ENCODE measurements around the gene KRTAP9-7.
"Not testable (repeated sequence)": the region's sequence is repeated elsewhere in the genome, so short reads cannot be mapped to it uniquely, and the experiment has no call there.

The KRTAP9-7 gene

DNA sequence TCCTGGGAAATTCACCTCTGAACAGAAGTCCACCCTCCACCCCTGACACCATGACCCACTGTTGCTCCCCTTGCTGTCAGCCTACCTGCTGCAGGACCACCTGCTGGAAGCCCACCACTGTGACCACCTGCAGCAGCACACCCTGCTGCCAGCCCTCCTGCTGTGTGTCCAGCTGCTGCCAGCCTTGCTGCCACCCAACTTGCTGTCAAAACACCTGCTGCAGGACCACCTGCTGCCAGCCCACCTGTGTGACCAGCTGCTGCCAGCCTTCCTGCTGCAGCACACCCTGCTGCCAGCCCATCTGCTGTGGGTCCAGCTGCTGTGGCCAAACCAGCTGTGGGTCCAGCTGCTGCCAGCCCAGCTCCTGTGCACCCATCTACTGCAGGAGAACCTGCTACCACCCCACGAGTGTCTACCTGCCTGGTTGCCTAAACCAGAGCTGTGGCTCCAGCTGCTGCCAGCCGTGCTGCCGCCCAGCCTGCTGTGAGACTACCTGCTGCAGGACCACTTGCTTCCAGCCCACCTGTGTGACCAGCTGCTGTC, at the start of gene KRTAP9-7:
Gene KRTAP9-7 (plus strand): TSS at position 51 of the 543 bp plus-strand sequence. CDS start 0 bp downstream, at position 51.
- not testable (repeated sequence) for DNase-seq (ENCODE audit: low spot score)

DNA sequence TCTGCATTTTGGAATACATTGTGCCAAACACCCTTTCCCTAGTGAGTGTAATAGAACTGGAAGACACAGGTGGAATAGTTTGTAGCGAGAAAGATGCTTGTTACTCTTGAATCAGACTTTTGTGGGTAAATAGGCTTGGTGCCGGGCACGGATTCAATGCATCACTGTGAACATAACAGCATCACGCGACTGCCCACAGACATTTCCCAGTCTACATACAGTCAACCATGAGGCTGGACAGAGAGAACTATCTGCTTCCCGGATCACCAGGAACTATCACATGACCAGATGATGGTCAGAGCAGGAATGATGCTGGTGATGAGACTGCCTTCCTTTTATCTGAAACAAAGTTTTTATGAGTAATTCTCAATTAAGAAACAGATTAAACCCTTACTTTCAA, 49.4 kb upstream of the KRTAP9-7 start:
- DNase-seq (ENCODE audit: low spot score) = no peak

DNA sequence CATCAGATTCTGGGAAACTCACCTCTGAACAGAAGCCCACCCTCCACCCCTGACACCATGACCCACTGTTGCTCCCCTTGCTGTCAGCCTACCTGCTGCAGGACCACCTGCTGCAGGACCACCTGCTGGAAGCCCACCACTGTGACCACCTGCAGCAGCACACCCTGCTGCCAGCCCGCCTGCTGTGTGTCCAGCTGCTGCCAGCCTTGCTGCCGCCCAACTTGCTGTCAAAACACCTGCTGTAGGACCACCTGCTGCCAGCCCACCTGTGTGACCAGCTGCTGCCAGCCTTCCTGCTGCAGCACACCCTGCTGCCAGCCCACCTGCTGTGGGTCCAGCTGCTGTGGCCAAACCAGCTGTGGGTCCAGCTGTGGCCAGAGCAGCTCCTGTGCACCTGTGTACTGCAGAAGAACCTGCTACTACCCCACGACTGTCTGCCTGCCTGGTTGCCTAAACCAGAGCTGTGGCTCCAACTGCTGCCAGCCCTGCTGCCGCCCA, 48.9 kb upstream of the KRTAP9-7 start, which contains the start of gene KRTAP9-2:
Gene KRTAP9-2 (plus strand): TSS at position 51 of the 498 bp plus-strand sequence. CDS start 7 bp downstream, at position 58.
- not testable (repeated sequence) for DNase-seq (ENCODE audit: low spot score)

DNA sequence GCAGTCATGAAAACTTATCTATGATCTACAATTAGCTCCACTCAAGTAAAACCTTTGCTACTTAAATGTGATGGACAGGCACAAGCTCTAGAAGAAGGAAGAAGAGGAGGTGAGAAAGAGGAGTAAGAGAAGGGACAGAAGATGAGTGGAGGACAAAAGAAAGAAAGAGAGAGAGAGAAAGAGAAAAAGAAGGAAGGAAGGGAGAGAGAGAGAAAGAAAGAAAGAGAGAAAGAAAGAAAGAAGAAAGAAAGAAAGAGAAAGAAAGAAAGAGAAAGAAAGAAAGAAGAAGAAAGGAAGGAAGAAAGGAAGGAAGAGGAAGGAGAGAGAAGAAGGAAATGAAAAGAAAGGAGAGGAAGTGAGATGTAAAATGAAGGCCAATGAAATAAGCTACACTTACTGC, 45.4 kb upstream of the KRTAP9-7 start:
- DNase-seq (ENCODE audit: low spot score) = no peak

- no peak for DNase-seq (ENCODE audit: low spot score)
These were observed 43.8 kb upstream of the KRTAP9-7 start for GRCh38 chr17:41231731-41232130.

DNA sequence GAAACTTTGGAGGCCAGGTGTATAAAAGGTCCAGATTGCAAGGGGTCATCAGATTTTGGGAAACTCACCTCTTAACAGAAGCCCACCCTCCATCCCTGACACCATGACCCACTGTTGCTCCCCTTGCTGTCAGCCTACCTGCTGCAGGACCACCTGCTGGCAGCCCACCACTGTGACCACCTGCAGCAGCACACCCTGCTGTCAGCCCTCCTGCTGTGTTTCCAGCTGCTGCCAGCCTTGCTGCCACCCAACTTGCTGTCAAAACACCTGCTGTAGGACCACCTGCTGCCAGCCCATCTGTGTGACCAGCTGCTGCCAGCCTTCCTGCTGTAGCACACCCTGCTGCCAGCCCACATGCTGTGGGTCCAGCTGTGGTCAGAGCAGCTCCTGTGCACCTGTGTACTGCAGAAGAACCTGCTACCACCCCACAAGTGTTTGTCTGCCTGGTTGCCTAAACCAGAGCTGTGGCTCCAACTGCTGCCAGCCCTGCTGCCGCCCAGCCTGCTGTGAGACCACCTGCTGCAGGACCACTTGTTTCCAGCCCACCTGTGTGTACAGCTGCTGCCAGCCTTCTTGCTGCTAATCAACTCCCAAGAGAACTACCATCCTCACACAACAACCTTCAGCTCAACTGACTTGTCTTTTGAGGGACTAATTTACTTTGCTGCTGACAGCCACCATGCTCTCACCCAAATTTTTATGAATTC, 42.9 kb upstream of the KRTAP9-7 start, which contains the start of gene KRTAP9-3:
Gene KRTAP9-3 (plus strand): TSS at position 51 of the 707 bp plus-strand sequence. CDS start 53 bp downstream, at position 104.
- not testable (repeated sequence) for DNase-seq (ENCODE audit: low spot score)

DNA sequence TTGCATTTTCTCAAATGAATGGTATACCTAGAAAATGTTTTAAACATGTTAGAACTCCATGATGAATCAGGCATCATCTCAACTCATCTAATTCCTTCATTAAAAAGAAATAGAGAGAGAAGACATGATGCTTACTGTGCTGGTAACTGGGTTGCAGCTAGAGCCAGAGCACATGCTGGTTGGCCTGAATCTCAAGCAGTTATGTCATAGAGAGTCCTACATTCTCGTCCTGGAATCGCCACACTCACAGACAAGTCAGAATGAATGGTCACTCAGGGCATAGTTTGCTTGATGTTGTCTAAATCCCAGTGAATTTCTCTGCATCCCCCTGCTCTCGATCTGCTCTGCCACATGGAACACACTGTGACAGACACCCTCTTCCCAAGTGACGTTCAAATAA, 38.4 kb upstream of the KRTAP9-7 start:
- not testable (repeated sequence) for DNase-seq (ENCODE audit: low spot score)

- not testable (repeated sequence) for DNase-seq (ENCODE audit: low spot score)
These were observed 37.5 kb upstream of the KRTAP9-7 start, which contains the start of gene KRTAP9-8 for GRCh38 chr17:41237949-41238437. Gene KRTAP9-8 (plus strand): TSS chr17:41237999. CDS start chr17:41238052, 53 bp downstream.

DNA sequence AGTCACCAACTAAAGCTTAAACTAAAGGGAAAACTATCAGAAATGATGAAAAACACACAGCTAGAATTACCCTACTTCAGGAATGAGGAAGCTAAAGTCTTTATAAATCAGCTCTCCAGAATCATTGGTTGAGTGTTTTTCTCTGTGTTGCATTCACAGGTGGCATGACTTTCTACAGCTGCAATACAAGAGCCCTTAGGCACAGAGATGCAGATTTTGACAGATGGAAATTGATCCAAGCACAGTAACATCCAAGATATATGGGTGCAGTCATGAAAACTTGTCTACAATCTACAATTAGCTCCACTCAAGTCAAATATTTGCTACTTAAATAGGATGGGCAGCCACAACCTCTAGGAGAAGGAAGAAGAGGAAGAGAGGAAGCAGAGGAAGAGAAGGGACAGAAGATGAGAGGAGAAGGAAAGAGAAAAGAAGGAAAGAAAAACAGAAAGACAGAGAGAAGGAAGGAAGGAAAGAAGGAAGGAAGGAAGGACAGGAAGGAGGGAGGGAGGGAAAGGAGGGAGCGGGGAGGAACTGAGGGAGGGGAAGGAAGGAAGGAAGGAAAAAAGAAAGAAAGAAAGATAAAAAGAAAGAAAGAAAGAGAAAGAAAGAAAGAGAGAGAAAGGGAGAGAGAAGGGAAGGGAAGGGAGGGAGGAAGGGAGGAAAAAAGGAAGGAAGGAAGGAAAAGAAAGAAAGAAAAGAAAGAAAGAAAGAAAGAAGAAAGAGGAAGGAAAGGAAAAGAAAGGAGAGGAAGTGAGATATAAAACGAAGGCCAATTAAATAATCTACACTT, 28.3 kb upstream of the KRTAP9-7 start:
- not testable (repeated sequence) for DNase-seq (ENCODE audit: low spot score)

DNA sequence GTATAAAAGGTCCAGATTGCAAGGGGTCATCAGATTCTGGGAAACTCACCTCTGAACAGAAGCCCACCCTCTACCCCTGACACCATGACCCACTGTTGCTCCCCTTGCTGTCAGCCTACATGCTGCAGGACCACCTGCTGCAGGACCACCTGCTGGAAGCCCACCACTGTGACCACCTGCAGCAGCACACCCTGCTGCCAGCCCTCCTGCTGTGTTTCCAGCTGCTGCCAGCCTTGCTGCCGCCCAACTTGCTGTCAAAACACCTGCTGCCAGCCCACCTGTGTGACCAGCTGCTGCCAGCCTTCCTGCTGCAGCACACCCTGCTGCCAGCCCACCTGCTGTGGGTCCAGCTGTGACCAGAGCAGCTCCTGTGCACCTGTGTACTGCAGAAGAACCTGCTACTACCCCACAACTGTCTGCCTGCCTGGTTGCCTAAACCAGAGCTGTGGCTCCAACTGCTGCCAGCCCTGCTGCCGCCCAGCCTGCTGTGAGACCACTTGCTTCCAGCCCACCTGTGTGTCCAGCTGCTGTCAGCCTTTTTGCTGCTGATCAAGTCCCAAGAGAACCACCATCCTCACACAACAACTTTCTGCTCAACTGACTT, 25.8 kb upstream of the KRTAP9-7 start, which contains the start of gene KRTAP9-4:
Gene KRTAP9-4 (plus strand): TSS at position 51 of the 604 bp plus-strand sequence. CDS start 34 bp downstream, at position 85.
- not testable (repeated sequence) for DNase-seq (ENCODE audit: low spot score)

GRCh38 chr17:41251261-41251660, 24.2 kb upstream of the KRTAP9-7 start:
- no peak for DNase-seq (ENCODE audit: low spot score)

DNA sequence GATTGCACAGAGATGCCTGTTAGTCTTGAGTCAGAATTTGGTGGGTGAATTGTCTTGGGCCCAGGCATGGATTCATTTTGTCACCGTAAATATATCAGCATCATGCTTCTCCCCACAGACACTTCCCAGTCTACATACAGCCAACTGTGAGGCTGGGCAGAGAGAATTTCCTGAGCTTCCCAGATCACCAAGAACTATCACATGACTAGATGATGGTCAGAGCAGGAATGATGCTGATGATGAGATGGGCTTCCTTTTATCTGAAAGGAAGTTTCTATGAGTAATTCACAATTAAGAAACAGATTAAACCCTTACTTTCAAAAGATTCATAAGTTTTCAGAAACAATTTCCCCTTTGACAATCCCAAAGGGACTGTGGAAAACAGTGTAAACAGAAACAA, 20.6 kb upstream of the KRTAP9-7 start:
- peak; percentile 21 for DNase-seq (ENCODE audit: low spot score)

GRCh38 chr17:41255381-41256290, 19.9 kb upstream of the KRTAP9-7 start, which contains the start of gene KRTAP9-9:
Gene KRTAP9-9 (plus strand): TSS chr17:41255384.
- not testable (repeated sequence) for DNase-seq (ENCODE audit: low spot score)

GRCh38 chr17:41256291-41256685, 19.2 kb upstream of the KRTAP9-7 start:
- no peak for DNase-seq (ENCODE audit: low spot score)

- DNase-seq (ENCODE audit: low spot score) = no peak
These were observed 17.1 kb upstream of the KRTAP9-7 start for GRCh38 chr17:41258406-41258805.

DNA sequence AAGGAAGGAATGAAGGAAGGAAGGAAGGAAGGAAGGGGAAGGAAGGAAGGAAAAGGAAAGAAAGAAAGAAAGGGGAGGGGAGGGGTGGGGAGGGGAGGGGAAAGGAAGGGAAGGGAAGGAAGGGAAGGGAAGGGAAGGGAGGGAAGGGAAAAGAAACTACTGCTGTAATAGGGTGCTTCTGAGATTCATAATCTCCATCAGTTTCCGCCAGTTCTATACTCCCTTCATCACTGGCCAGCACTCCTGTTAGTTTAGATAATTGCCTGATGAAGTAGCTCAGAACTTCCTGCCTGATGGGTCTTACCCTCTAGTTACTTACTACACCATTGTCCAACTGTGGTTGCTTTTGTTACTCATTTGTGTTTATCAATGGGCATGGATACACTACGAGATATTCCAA, 12.3 kb upstream of the KRTAP9-7 start:
- no peak for DNase-seq (ENCODE audit: low spot score)

DNA sequence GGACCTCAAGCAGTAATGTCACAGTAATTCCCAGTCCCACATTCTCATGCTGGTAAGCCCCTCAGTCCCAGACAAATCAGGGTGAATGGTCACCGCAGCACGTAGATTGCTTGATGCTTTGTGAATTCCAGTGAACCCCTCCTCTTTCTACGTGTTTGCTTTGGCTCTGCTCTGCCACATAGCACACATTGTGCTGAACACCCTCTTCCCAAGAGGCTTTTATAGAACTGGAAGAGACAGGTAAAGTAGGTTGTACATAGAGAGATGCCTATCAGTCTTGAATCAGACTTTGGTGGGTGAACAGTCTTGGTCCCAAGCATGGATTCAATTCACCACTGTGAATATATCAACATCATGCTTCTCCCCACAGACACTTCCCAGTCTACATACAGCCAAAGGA, 10.9 kb upstream of the KRTAP9-7 start:
- DNase-seq (ENCODE audit: low spot score) = no peak

DNA sequence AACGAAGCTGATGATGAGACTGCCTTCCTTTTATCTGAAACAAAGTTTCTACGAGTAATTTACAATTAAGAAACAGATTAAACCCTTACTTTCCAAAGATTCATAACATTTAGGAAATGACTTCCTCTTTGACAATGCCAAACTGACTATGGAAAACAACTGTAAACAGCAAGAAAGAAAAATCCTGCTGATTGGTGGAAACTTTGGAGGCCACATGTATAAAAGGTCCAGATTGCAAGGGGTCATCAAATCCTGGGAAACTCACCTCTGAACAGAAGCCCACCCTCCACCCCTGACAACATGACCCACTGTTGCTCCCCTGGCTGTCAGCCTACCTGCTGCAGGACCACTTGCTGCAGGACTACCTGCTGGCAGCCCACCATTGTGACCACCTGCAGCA, 10.4 kb upstream of the KRTAP9-7 start, which contains the start of gene KRTAP9-6:
Gene KRTAP9-6 (plus strand): TSS at position 301 of the 400 bp plus-strand sequence. CDS start 0 bp downstream, at position 301.
- no peak for DNase-seq (ENCODE audit: low spot score)

GRCh38 chr17:41267711-41268110, 7.8 kb upstream of the KRTAP9-7 start:
- no peak for DNase-seq (ENCODE audit: low spot score)

- not testable (repeated sequence) for DNase-seq (ENCODE audit: low spot score)
These were observed 4.2 kb upstream of the KRTAP9-7 start for GRCh38 chr17:41271323-41271722.
